ENCODE data around the gene TUBB4A. TPM values are rescaled to one million over a fixed set of nuclear protein-coding genes. Genes with fewer than 3 reads are reported as not detected.

TUBB4A gene
- total and polyA plus RNA-seq, 9 of the 15 experiments (the other 6 are each of a cell fraction or from before 2014, with no cell fraction given), result 0.14 to 7.0 (median 0.75) TPM

- TF ChIP-seq ETS1 (conservative IDR thresholded peaks at IDR 0.05; ENCODE audit: control insufficient read depth, low read depth, low read length), result 0 out of 2 replicates have a peak, but pooled peaks have one; percentile 56
- TF ChIP-seq MYNN (IDR thresholded peaks at IDR 0.05), result no peak
- TF ChIP-seq MYNN (CRISPR knock-in tag; IDR thresholded peaks at IDR 0.05), result no peak
- peak; percentile 71 for TF ChIP-seq ATF7 (IDR thresholded peaks at IDR 0.05)
- TF ChIP-seq MIER1 (IDR thresholded peaks at IDR 0.05; ENCODE audit: low read depth), result peak; percentile 81
- no peak for TF ChIP-seq RNF2 (IDR thresholded peaks at IDR 0.05)
- TF ChIP-seq, protein P1, sequence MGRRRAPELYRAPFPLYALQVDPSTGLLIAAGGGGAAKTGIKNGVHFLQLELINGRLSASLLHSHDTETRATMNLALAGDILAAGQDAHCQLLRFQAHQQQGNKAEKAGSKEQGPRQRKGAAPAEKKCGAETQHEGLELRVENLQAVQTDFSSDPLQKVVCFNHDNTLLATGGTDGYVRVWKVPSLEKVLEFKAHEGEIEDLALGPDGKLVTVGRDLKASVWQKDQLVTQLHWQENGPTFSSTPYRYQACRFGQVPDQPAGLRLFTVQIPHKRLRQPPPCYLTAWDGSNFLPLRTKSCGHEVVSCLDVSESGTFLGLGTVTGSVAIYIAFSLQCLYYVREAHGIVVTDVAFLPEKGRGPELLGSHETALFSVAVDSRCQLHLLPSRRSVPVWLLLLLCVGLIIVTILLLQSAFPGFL (CRISPR knock-in tag; IDR thresholded peaks at IDR 0.05), result 0 out of 2 replicates have a peak, but pooled peaks have one; percentile 83
- no peak for TF ChIP-seq ETS2 (tag; IDR thresholded peaks at IDR 0.05; ENCODE audit: borderline replicate concordance, poor library complexity, severe bottlenecking)
- TF ChIP-seq HDAC8 (tag; IDR thresholded peaks at IDR 0.05), result no peak
- TF ChIP-seq ZNF695 (CRISPR knock-in tag; IDR thresholded peaks at IDR 0.05), result no peak
- no peak for TF ChIP-seq JUNB (CRISPR knock-in tag; conservative IDR thresholded peaks at IDR 0.05)
- no peak for TF ChIP-seq HINFP (tag; conservative IDR thresholded peaks at IDR 0.05; ENCODE audit: low read depth)
- TF ChIP-seq SLC30A9 (CRISPR knock-in tag; IDR thresholded peaks at IDR 0.05), result no peak
- peak; percentile 67 for TF ChIP-seq FOSL1 (tag; conservative IDR thresholded peaks at IDR 0.05)
- no peak for TF ChIP-seq PTTG1 (tag; IDR thresholded peaks at IDR 0.05; ENCODE audit: low read depth)
- no peak for TF ChIP-seq RBM14 (IDR thresholded peaks at IDR 0.05; ENCODE audit: borderline replicate concordance, insufficient read depth, low read depth, low read length)
- no peak for TF ChIP-seq ZNF121 (CRISPR knock-in tag; conservative IDR thresholded peaks at IDR 0.05)
- TF ChIP-seq ZNF124 (CRISPR knock-in tag; IDR thresholded peaks at IDR 0.05), result no peak
- no peak for TF ChIP-seq ZNF518B (CRISPR knock-in tag; IDR thresholded peaks at IDR 0.05)
- TF ChIP-seq HDAC2 (IDR thresholded peaks at IDR 0.05), result peak; percentile 90
Observed at GRCh38 chr19:6530386-6531162, 28.5 kb upstream of the TUBB4A start, which contains the start of gene TNFSF9 (continued).
